ENCODE data around the gene TWF2.

GRCh38 chr3:52195823-52196331 is 43.1 kb downstream of the TWF2 start:
- peak in 1 of 4 donors; percentile 39 for TF ChIP-seq POLR2A (IDR thresholded peaks at IDR 0.05)
- TF ChIP-seq CTCF (IDR thresholded peaks at IDR 0.05) = no peak

All from upper lobe of left lung (tissue), 4 donors.